ENCODE data around the gene PAN3.

- no peak for TF ChIP-seq EZH2phosphoT487 (IDR thresholded peaks at IDR 0.05; ENCODE audit: insufficient read depth, low read depth)
- TF ChIP-seq EZH2 (IDR thresholded peaks at IDR 0.05; ENCODE audit: insufficient read depth, poor library complexity, severe bottlenecking), result no peak
Observed at GRCh38 chr13:28251466-28251865, 113.1 kb downstream of the PAN3 start.
